ENCODE results near the gene RCOR2. TPM values are rescaled to one million over a fixed set of nuclear protein-coding genes. Genes with fewer than 3 reads are reported as not detected.
A peak's percentile ranks its signal among the peaks of the same experiment; 100 is the strongest.
"Not testable (repeated sequence)": the region's sequence is repeated elsewhere in the genome, so short reads cannot be mapped to it uniquely, and the experiment has no call there.

Gene RCOR2
- total and polyA plus RNA-seq, 7 experiments from 2014 or later = 0.07 TPM; not detected in 6

- ChIA-PET POLR2A (interaction anchor here (1.6 to 3.9 kb wide), 4 partner anchors 19 to 30 kb away, joined by 5 to 23 read pairs (median 11); partner anchors contain the start of gene MARK2), CTCF (interaction anchor here (0.6 to 2.3 kb wide), 5 partner anchors 25 to 77 kb away, joined by 3 to 9 read pairs (median 4); partner anchors contain the start of gene MARK2)
Observed at GRCh38 chr11:63868399-63869064, 48.4 kb downstream of the RCOR2 start.

GRCh38 chr11:63867511-63867910 is 49.5 kb downstream of the RCOR2 start:
- H3K27ac ChIP-seq (ENCODE audit: low read depth, low read length) = peak overlapping the region; percentile 22
- Mint-ChIP-seq H3K4me1 (peaks cover 71 to 88% (median 80%) of the 10 kb centered on the region in 7 donors), H3K36me3 (peaks cover 0 to 24% (median 3%) of the 10 kb centered on the region in 5 donors), H3K9me3 (peaks cover 0 to 1% (median 0%) of the 10 kb centered on the region in 11 donors), H3K27ac (peak overlapping the region in 6 of 9 donors; percentile 30 to 94 (median 72)), H3K4me3 (peak overlapping the region in 5 of 10 donors; percentile 23 to 75 (median 61)), H3K27me3 (no peaks in the 10 kb centered on the region)
- CTCF ChIA-PET = interaction anchor here (1.5 to 2.3 kb wide), 3 partner anchors 21 to 31 kb away, joined by 5 to 8 read pairs (median 6); partner anchors contain the start of gene MARK2
- intact Hi-C loops (cut with micrococcal nuclease) = loop anchor here in 1 of 2 donors (2.0 kb wide), 1 partner anchor 17 kb away; no protein-coding TSS in a partner anchor
- ATAC-seq = no peak
- no peak overlapping the region for H3K4me3 ChIP-seq (ENCODE audit: low read length)
- DNase-seq = no peak
- peaks cover 81 to 84% of the 10 kb centered on the region in 2 donors for H3K4me1 ChIP-seq (ENCODE audit: control insufficient read depth in 2 of 2, insufficient read depth in 2 of 2, low read length in 2 of 2)
- H3K9me3 ChIP-seq (ENCODE audit: control insufficient read depth in 2 of 3, low read length in 3 of 3) = no peaks in the 10 kb centered on the region
- POLR2A ChIA-PET = interaction anchor here (1.2 to 3.9 kb wide), 5 partner anchors 11 to 62 kb away, joined by 3 to 23 read pairs (median 5); partner anchors contain the start of gene MARK2
- no peaks in the 10 kb centered on the region for H3K27me3 ChIP-seq (ENCODE audit: control insufficient read depth in 2 of 2, insufficient read depth in 2 of 2, low read length in 2 of 2)
- peaks cover 0 to under 1% (median 0%) of the 10 kb centered on the region in 3 experiments for H3K36me3 ChIP-seq (ENCODE audit: control insufficient read depth in 2 of 3, insufficient read depth in 3 of 3, low read length in 3 of 3)

More at GRCh38 chr11:63868399-63869064, 48.4 kb downstream of the RCOR2 start:
- peaks cover 0 to 1% (median 0%) of the 10 kb centered on the region in 11 donors for H3K9me3 Mint-ChIP-seq
- Histone ChIP-seq H3K27ac (ENCODE audit: low read depth, low read length) (no peak overlapping the region), H3K36me3 (ENCODE audit: control insufficient read depth in 2 of 3, insufficient read depth in 3 of 3, low read length in 3 of 3) (no peaks in the 10 kb centered on the region), H3K27me3 (ENCODE audit: control insufficient read depth in 2 of 2, insufficient read depth in 2 of 2, low read length in 2 of 2) (no peaks in the 10 kb centered on the region), H3K9me3 (ENCODE audit: control insufficient read depth in 2 of 3, low read length in 3 of 3) (no peaks in the 10 kb centered on the region), H3K4me1 (ENCODE audit: control insufficient read depth in 2 of 2, insufficient read depth in 2 of 2, low read length in 2 of 2) (peaks cover 82% of the 10 kb centered on the region in 2 donors), H3K4me3 (ENCODE audit: low read length) (no peak overlapping the region)
- H3K36me3 Mint-ChIP-seq = peaks cover 0 to 20% (median 3%) of the 10 kb centered on the region in 5 donors
- H3K27me3 Mint-ChIP-seq = no peaks in the 10 kb centered on the region
- peaks cover 64 to 88% (median 82%) of the 10 kb centered on the region in 7 donors for H3K4me1 Mint-ChIP-seq
- no peak for ATAC-seq
- H3K4me3 Mint-ChIP-seq = peak overlapping the region; percentile 40 to 78 (median 70)
- no peak for DNase-seq
- H3K27ac Mint-ChIP-seq = peak overlapping the region; percentile 46 to 94 (median 74)
- intact Hi-C loops (cut with micrococcal nuclease) = loop anchor here in 1 of 2 donors (2.0 kb wide), 1 partner anchor 38 kb away; no protein-coding TSS in a partner anchor

- Mint-ChIP-seq H3K9me3 (peaks cover 0 to 1% (median 0%) of the 10 kb centered on the region in 11 donors), H3K36me3 (peaks cover 0 to 24% (median 3%) of the 10 kb centered on the region in 5 donors), H3K27me3 (no peaks in the 10 kb centered on the region), H3K4me1 (peaks cover 69 to 85% (median 75%) of the 10 kb centered on the region in 7 donors), H3K4me3 (peak overlapping the region; percentile 56 to 81 (median 75)), H3K27ac (peak overlapping the region; percentile 63 to 94 (median 83))
- ChIA-PET POLR2A (interaction anchor here (0.6 to 3.9 kb wide), 7 partner anchors 11 to 1604 kb away, joined by 3 to 23 read pairs (median 4); partner anchors contain the start of gene MARK2), CTCF (interaction anchor here (0.5 to 2.3 kb wide), 6 partner anchors 16 to 32 kb away, joined by 3 to 8 read pairs (median 5); partner anchors contain the start of gene MARK2)
- H3K27me3 ChIP-seq (ENCODE audit: control insufficient read depth in 2 of 2, insufficient read depth in 2 of 2, low read length in 2 of 2) = no peaks in the 10 kb centered on the region
- H3K9me3 ChIP-seq (ENCODE audit: control insufficient read depth in 2 of 3, low read length in 3 of 3) = no peaks in the 10 kb centered on the region
- peaks cover 73% of the 10 kb centered on the region in 2 donors for H3K4me1 ChIP-seq (ENCODE audit: control insufficient read depth in 2 of 2, insufficient read depth in 2 of 2, low read length in 2 of 2)
- intact Hi-C loops (cut with micrococcal nuclease) = loop anchor here (1.0 to 2.0 kb wide), 4 partner anchors 15 to 28 kb away; no protein-coding TSS in a partner anchor
- peaks cover 0 to 6% (median 0%) of the 10 kb centered on the region in 3 experiments for H3K36me3 ChIP-seq (ENCODE audit: control insufficient read depth in 2 of 3, insufficient read depth in 3 of 3, low read length in 3 of 3)
- peak; percentile 83 for ATAC-seq
- H3K27ac ChIP-seq (ENCODE audit: low read depth, low read length) = peak overlapping the region; percentile 22
- peak; percentile 29 to 87 (median 80) for DNase-seq
- H3K4me3 ChIP-seq (ENCODE audit: low read length) = no peak overlapping the region
Observed at GRCh38 chr11:63866211-63866610, 50.8 kb downstream of the RCOR2 start.

- H3K9me3 Mint-ChIP-seq; ATAC-seq; H3K27ac ChIP-seq (ENCODE audit: low read depth, low read length); intact Hi-C loops (cut with micrococcal nuclease); H3K27me3 Mint-ChIP-seq; H3K27me3 ChIP-seq (ENCODE audit: control insufficient read depth in 2 of 2, insufficient read depth in 2 of 2, low read length in 2 of 2); H3K9me3 ChIP-seq (ENCODE audit: control insufficient read depth in 2 of 3, low read length in 3 of 3); DNase-seq; H3K4me3 ChIP-seq (ENCODE audit: low read length): not testable (repeated sequence)
- Histone ChIP-seq H3K36me3 (ENCODE audit: control insufficient read depth in 2 of 3, insufficient read depth in 3 of 3, low read length in 3 of 3) (peaks cover 0 to 10% (median 0%) of the 10 kb centered on the region in 3 experiments), H3K4me1 (ENCODE audit: control insufficient read depth in 2 of 2, insufficient read depth in 2 of 2, low read length in 2 of 2) (peaks cover 47 to 51% of the 10 kb centered on the region in 2 donors)
- Mint-ChIP-seq H3K27ac (peak overlapping the region in 8 of 9 donors; percentile 16 to 84 (median 64)), H3K4me3 (peak overlapping the region in 2 of 10 donors; percentile 21 to 30), H3K36me3 (peaks cover 0 to 22% (median 3%) of the 10 kb centered on the region in 5 donors), H3K4me1 (peaks cover 45 to 69% (median 63%) of the 10 kb centered on the region in 7 donors)
- ChIA-PET POLR2A (interaction anchor here (1.6 to 2.1 kb wide), 2 partner anchors 16 to 24 kb away, joined by 3 to 12 read pairs; partner anchors contain the start of gene MARK2), CTCF (interaction anchor here (2.1 kb wide), 1 partner anchor 27 kb away, joined by 6 read pairs; no protein-coding TSS in a partner anchor)
Observed at GRCh38 chr11:63863620-63864019, 53.3 kb downstream of the RCOR2 start.

- H3K4me1 Mint-ChIP-seq = peaks cover 39 to 65% (median 56%) of the 10 kb centered on the region in 7 donors
- Histone ChIP-seq H3K4me1 (ENCODE audit: control insufficient read depth in 2 of 2, insufficient read depth in 2 of 2, low read length in 2 of 2) (peaks cover 40 to 46% of the 10 kb centered on the region in 2 donors), H3K27ac (ENCODE audit: low read depth, low read length) (peak overlapping the region; percentile 28), H3K27me3 (ENCODE audit: control insufficient read depth in 2 of 2, insufficient read depth in 2 of 2, low read length in 2 of 2) (no peaks in the 10 kb centered on the region), H3K4me3 (ENCODE audit: low read length) (no peak overlapping the region), H3K36me3 (ENCODE audit: control insufficient read depth in 2 of 3, insufficient read depth in 3 of 3, low read length in 3 of 3) (peaks cover 0 to 10% (median 0%) of the 10 kb centered on the region in 3 experiments), H3K9me3 (ENCODE audit: control insufficient read depth in 2 of 3, low read length in 3 of 3) (no peaks in the 10 kb centered on the region)
- ATAC-seq (peak; percentile 50), DNase-seq (peak in 3 of 9 donors; percentile 16 to 38 (median 26))
- H3K9me3 Mint-ChIP-seq = no peaks in the 10 kb centered on the region
- no peaks in the 10 kb centered on the region for H3K27me3 Mint-ChIP-seq
- POLR2A ChIA-PET = interaction anchor here (0.7 to 2.1 kb wide), 6 partner anchors 15 to 123 kb away, joined by 3 to 12 read pairs (median 3); partner anchors contain the start of gene MARK2
- CTCF ChIA-PET = interaction anchor here (0.6 to 2.1 kb wide), 5 partner anchors 15 to 83 kb away, joined by 3 to 6 read pairs (median 3); no protein-coding TSS in a partner anchor
- H3K4me3 Mint-ChIP-seq = peak overlapping the region; percentile 3 to 64 (median 42)
- intact Hi-C loops (cut with micrococcal nuclease) = no loop called here
- peak overlapping the region; percentile 8 to 93 (median 84) for H3K27ac Mint-ChIP-seq
- H3K36me3 Mint-ChIP-seq = peaks cover 0 to 19% (median 3%) of the 10 kb centered on the region in 5 donors
Observed at GRCh38 chr11:63862923-63863322, 54.0 kb downstream of the RCOR2 start.
